Sigmoid colon (tissue), 4 donors: Measurements from ENCODE around the gene KCTD17.

Experiments
- EP300 ChIP-seq, 4 donors: sonication (generic); formaldehyde crosslinking; IDR thresholded peaks; one replicate each; pipeline ENCODE4 v1.6.1; 2017; ENCODE audit warnings: antibody characterized with exemption in 4 of 4
- POLR2A ChIP-seq, 2 donors: fragments of 450-650 bp; IDR thresholded peaks; one replicate each; pipeline ENCODE4 v1.6.1; 2016; ENCODE audit warnings: antibody characterized with exemption in 2 of 2, mild to moderate bottlenecking in 2 of 2, moderate library complexity in 2 of 2
- POLR2AphosphoS5 ChIP-seq, 4 donors: sonication (generic); formaldehyde crosslinking; IDR thresholded peaks; one replicate each; pipeline ENCODE4 v1.6.1; 2017; ENCODE audit warnings: antibody characterized with exemption in 4 of 4
- TF ChIP-seq, protein P1 (sequence below), 4 experiments: fragments of 450-650 bp in 3 of 4; fragments of 200-600 bp in 1 of 4; IDR thresholded peaks; one replicate each; pipeline ENCODE4 v1.5.1; 2016 to 2019; ENCODE audit warnings: antibody characterized with exemption in 4 of 4, mild to moderate bottlenecking in 3 of 4, moderate library complexity in 2 of 4

DNA sequence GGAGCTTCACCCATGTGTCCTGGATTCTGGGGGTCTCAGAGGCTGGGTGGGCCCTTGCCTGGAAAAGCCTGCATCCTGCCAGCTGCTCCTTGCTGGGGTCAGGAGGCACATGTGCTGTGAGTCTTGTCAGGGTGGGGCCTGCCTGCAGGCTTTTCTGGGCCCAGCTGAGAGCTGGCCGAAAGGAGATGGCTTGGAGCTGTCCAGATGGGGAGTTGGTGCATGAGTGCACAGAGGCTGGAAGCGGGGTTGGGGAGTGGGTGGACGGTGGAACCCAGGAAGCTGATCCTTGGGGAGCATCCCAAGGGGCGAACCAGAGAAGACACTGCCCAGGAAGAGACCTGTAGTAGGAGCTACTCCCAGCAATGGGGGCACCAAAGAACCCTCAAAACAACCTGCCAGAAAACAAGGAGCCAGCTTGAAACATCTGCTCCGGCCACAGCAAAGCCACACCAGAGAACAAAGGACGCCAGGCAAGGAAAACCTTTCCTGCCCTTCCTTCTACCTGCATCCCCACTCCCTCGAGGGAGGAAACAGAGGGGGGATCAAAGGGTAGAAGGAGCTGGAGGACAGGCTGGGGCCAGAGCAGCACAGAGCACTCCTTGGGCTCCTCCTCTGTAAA, 8.2 kb upstream of the KCTD17 start:
- TF ChIP-seq, protein P1, sequence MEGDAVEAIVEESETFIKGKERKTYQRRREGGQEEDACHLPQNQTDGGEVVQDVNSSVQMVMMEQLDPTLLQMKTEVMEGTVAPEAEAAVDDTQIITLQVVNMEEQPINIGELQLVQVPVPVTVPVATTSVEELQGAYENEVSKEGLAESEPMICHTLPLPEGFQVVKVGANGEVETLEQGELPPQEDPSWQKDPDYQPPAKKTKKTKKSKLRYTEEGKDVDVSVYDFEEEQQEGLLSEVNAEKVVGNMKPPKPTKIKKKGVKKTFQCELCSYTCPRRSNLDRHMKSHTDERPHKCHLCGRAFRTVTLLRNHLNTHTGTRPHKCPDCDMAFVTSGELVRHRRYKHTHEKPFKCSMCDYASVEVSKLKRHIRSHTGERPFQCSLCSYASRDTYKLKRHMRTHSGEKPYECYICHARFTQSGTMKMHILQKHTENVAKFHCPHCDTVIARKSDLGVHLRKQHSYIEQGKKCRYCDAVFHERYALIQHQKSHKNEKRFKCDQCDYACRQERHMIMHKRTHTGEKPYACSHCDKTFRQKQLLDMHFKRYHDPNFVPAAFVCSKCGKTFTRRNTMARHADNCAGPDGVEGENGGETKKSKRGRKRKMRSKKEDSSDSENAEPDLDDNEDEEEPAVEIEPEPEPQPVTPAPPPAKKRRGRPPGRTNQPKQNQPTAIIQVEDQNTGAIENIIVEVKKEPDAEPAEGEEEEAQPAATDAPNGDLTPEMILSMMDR (IDR thresholded peaks at IDR 0.05): no peak
- TF ChIP-seq POLR2A (IDR thresholded peaks at IDR 0.05): no peak
- no peak for TF ChIP-seq EP300 (IDR thresholded peaks at IDR 0.05)
- TF ChIP-seq POLR2AphosphoS5 (IDR thresholded peaks at IDR 0.05): no peak
